GM12878 (cell line): ENCODE measurements around the gene ZNF304. TPM values are rescaled to one million over a fixed set of nuclear protein-coding genes. Genes with fewer than 3 reads are reported as not detected.

Experiments used
- ATAC-seq: fragments of 200-7000 bp; cut with Tn5 transposase; 3 replicates; pipeline ENCODE4 v1.9.1; 2020; ENCODE audit warnings: mild to moderate bottlenecking, moderate library complexity
- BruUV-seq: library from RNA; stranded (reverse); fragments of 400-500 nt; replicated peaks from 2 replicates; lab custom pipeline; 2021; lab: Mats Ljungman, UMichigan
- CTCF ChIA-PET: fragments of 300-600 bp; sonication (Branson Sonifier 250); formaldehyde crosslinking; extraction: SDS; loops from one replicate; lab custom pipeline; 2021; ENCODE audit warnings: inconsistent platforms; lab: Yijun Ruan, JAX
- POLR2A ChIA-PET: fragments of 350-600 bp; formaldehyde crosslinking; extraction: SDS; loops from one replicate; lab custom pipeline; 2021; ENCODE audit warnings: inconsistent platforms; lab: Charles Lee
- RAD21 ChIA-PET: fragments of 300-600 bp; sonication (Branson Sonifier 250); formaldehyde crosslinking; loops from one replicate; lab custom pipeline; 2023; ENCODE audit warnings: antibody characterized with exemption; ENCODE audit not compliant: unreplicated experiment; lab: Charles Lee
- SMC1A ChIA-PET: fragments of 300-600 bp; sonication (Branson Sonifier 250); formaldehyde crosslinking; loops from one replicate; lab custom pipeline; 2023; ENCODE audit not compliant: unreplicated experiment, uncharacterized antibody; lab: Charles Lee
- DNase-seq: peaks from one replicate; pipeline ENCODE4 v3.0.0-alpha.2; 2011; ENCODE audit warnings: low read depth, low spot score
- FAIRE-seq: peaks from 3 replicates; lab custom pipeline; 2011; peaks lifted over from hg19 to GRCh38; lab: Jason Lieb, UNC
- H2AFZ ChIP-seq: 2 replicates; pipeline ENCODE4 v1.6.0; 2011; ENCODE audit warnings: low read depth, low read length, control low read depth; ENCODE audit not compliant: control insufficient read depth
- H3K27ac ChIP-seq: 2 replicates; pipeline ENCODE4 v1.5.1; 2011; ENCODE audit warnings: control low read depth; ENCODE audit not compliant: control insufficient read depth, insufficient read depth
- H3K27me3 ChIP-seq, 2 experiments: replicated peaks in 1 of 2; 2 replicates each; pipeline versions ENCODE4 v1.6.0 to v1.6.1; 2011; ENCODE audit warnings: low read length in 1 of 2; ENCODE audit not compliant: control insufficient read depth in 2 of 2, insufficient read depth in 2 of 2
- H3K36me3 ChIP-seq, 2 experiments: 2 replicates each; pipeline ENCODE4 v1.5.1; 2011; ENCODE audit warnings: low read length in 1 of 2; ENCODE audit not compliant: control insufficient read depth in 2 of 2, insufficient read depth in 2 of 2
- H3K4me1 ChIP-seq: 2 replicates; pipeline ENCODE4 v1.6.1; 2011; ENCODE audit warnings: mild to moderate bottlenecking, low read length, moderate library complexity, mixed read lengths; ENCODE audit not compliant: control insufficient read depth, insufficient read depth
- H3K4me2 ChIP-seq: 2 replicates; pipeline ENCODE4 v1.6.0; 2011; ENCODE audit warnings: control low read depth; ENCODE audit not compliant: control insufficient read depth, insufficient read depth
- H3K4me3 ChIP-seq: fragments of 200-600 bp; sonication (generic); 2 replicates; pipeline ENCODE4 v1.5.1; 2016
- H3K79me2 ChIP-seq: 2 replicates; pipeline ENCODE4 v1.6.0; 2011; ENCODE audit warnings: low read length; ENCODE audit not compliant: control insufficient read depth, insufficient read depth
- H3K9ac ChIP-seq: 2 replicates; pipeline ENCODE4 v1.8.0; 2011; ENCODE audit warnings: low read length, control low read depth, mixed read lengths; ENCODE audit not compliant: control insufficient read depth, insufficient read depth
- H3K9me3 ChIP-seq: replicated peaks from 3 replicates; pipeline ENCODE4 v1.5.1; 2011; ENCODE audit warnings: mild to moderate bottlenecking, low read length; ENCODE audit not compliant: control insufficient read depth, insufficient read depth
- H4K20me1 ChIP-seq: 2 replicates; pipeline ENCODE4 v1.6.0; 2011; ENCODE audit not compliant: control insufficient read depth, insufficient read depth
- ATF2 ChIP-seq: IDR thresholded peaks from 2 replicates; pipeline ENCODE4 v1.6.1; 2012; ENCODE audit warnings: low read length, inconsistent platforms
- BHLHE40 ChIP-seq, 2 experiments: fragments of 450-650 bp in 1 of 2; IDR thresholded peaks; 2 replicates each; pipeline ENCODE4 v1.6.1; 2011 to 2017; ENCODE audit warnings: low read depth in 2 of 2, borderline replicate concordance in 1 of 2, improper control_type of control experiment in 1 of 2, low read length in 1 of 2, mild to moderate bottlenecking in 1 of 2
- BMI1 ChIP-seq: fragments of 450-650 bp; IDR thresholded peaks from 2 replicates; pipeline ENCODE4 v1.6.1; 2016; ENCODE audit warnings: mild to moderate bottlenecking, moderate library complexity, borderline replicate concordance
- CBX3 ChIP-seq: fragments of 200-600 bp; sonication (generic); IDR thresholded peaks from 2 replicates; pipeline ENCODE4 v1.6.1; 2016; ENCODE audit warnings: low read depth, borderline replicate concordance
- CBX5 ChIP-seq: sonication (generic); IDR thresholded peaks from 2 replicates; pipeline ENCODE4 v1.6.1; 2016; ENCODE audit warnings: low read depth, moderate library complexity, mild to moderate bottlenecking, inconsistent platforms
- CEBPZ ChIP-seq: fragments of 150-350 bp; IDR thresholded peaks from 2 replicates; pipeline ENCODE4 v1.6.1; 2016; ENCODE audit warnings: low read depth, low read length
- EGR1 ChIP-seq, 2 experiments: IDR thresholded peaks; 1 replicate in 1 of 2; 2 replicates in 1 of 2; pipeline ENCODE4 v1.6.1; 2011 to 2012; ENCODE audit warnings: low read depth in 2 of 2, low read length in 2 of 2, borderline replicate concordance in 1 of 2, mild to moderate bottlenecking in 1 of 2, moderate library complexity in 1 of 2
- ELK1 ChIP-seq: IDR thresholded peaks from 2 replicates; pipeline ENCODE4 v1.6.1; 2012; ENCODE audit warnings: low read depth, low read length, improper control_type of control experiment
- FOXK2 ChIP-seq: fragments of 450-650 bp; IDR thresholded peaks from 2 replicates; pipeline ENCODE4 v1.6.1; 2017; ENCODE audit warnings: mild to moderate bottlenecking, moderate library complexity
- HDAC6 ChIP-seq: fragments of 200-600 bp; sonication (generic); IDR thresholded peaks from one replicate; pipeline ENCODE4 v1.8.0; 2017; ENCODE audit warnings: antibody characterized with exemption; ENCODE audit not compliant: unreplicated experiment
- NFXL1 ChIP-seq: fragments of 450-650 bp; IDR thresholded peaks from 2 replicates; pipeline ENCODE4 v1.6.1; 2017; ENCODE audit warnings: antibody characterized with exemption, mild to moderate bottlenecking, borderline replicate concordance
- SKIL ChIP-seq: fragments of 450-650 bp; IDR thresholded peaks from 2 replicates; pipeline ENCODE4 v1.6.1; 2017; ENCODE audit warnings: mild to moderate bottlenecking, low read depth, inconsistent platforms; ENCODE audit not compliant: poor library complexity, severe bottlenecking
- SMARCA5 ChIP-seq: fragments of 450-650 bp; IDR thresholded peaks from 2 replicates; pipeline ENCODE4 v1.6.1; 2017; ENCODE audit warnings: mild to moderate bottlenecking
- STAT1 ChIP-seq: fragments of 450-650 bp; conservative IDR thresholded peaks from 2 replicates; pipeline ENCODE4 v1.6.1; 2014; ENCODE audit warnings: antibody characterized with exemption, mild to moderate bottlenecking
- TARDBP ChIP-seq: IDR thresholded peaks from 2 replicates; pipeline ENCODE4 v1.6.1; 2016; ENCODE audit warnings: borderline replicate concordance
- WGBS: methylation state at CpG from one replicate; pipeline ENCODE4 v1.1.6; 2016; ENCODE audit warnings: low lambda C conversion rate; ENCODE audit not compliant: insufficient replicate concordance, insufficient coverage; ENCODE audit errors: missing lambda C conversion rate; 5-methylcytosine and 5-hydroxymethylcytosine counted together
- in situ Hi-C: fragments of 300-500 bp; cut with MboI; formaldehyde crosslinking; loops from 9 replicates; pipeline ENCODE4 v1.14.3; 2018; ENCODE audit warnings: mixed read lengths
- intact Hi-C: fragments of 100-400 bp; cut with micrococcal nuclease; formaldehyde crosslinking; loops from one replicate; pipeline ENCODE4 v1.14.2; 2022; ENCODE audit not compliant: unreplicated experiment
- polyA plus RNA-seq, 11 experiments: library from polyadenylated mRNA; depleted of rRNA in 4 of 11; unstranded in 6 of 11; stranded (reverse) in 5 of 11; fragments of >200 nt; fragmentation: Nextera tagmentation in 4 of 11; fragmentation: Illumina TruSeq in 1 of 11; extraction: Ambion mirVana in 4 of 11; extraction: Trizol in 1 of 11; gene quantifications; 1 replicate in 1 of 11; 2 replicates in 10 of 11; pipeline versions ENCODE4 v1.2.1 to v1.2.3, GENCODE V29; 2011 to 2016; ENCODE audit warnings: inconsistent platforms in 2 of 11, missing spikeins in 2 of 11, low read depth in 1 of 11
- total RNA-seq, 4 experiments: library from RNA; depleted of rRNA in 3 of 4; stranded (reverse); fragments of >200 nt in 3 of 4; fragmentation: Illumina TruSeq in 1 of 4; extraction: Trizol in 1 of 4; gene quantifications; 2 replicates each; pipeline versions ENCODE4 v1.2.1 to v1.2.3, GENCODE V29; 2013 to 2021

ZNF304 gene
- total and polyA plus RNA-seq, 10 of the 15 experiments (the other 5 are each of a cell fraction or from before 2014, with no cell fraction given), result 1.1 to 11.6 (median 6.9) TPM

- FAIRE-seq (no peak), ATAC-seq (no peak), DNase-seq (no peak)
- H3K79me2 ChIP-seq, result peaks cover 5% of the 10 kb centered on the region
- ChIA-PET RAD21 (no interaction called here), SMC1A (no interaction called here), CTCF (no interaction called here), POLR2A (no interaction called here)
- no peak overlapping the region for H2AFZ ChIP-seq
- no peak overlapping the region for H3K27ac ChIP-seq
- BruUV-seq, result no TSS peak
- H3K9ac ChIP-seq, result no peak overlapping the region
- no peaks in the 10 kb centered on the region for H3K27me3 ChIP-seq
- no peaks in the 10 kb centered on the region for H4K20me1 ChIP-seq
- 100% methylated on average over 5 of the region's 5 CpGs for WGBS
- H3K4me2 ChIP-seq, result no peak overlapping the region
- H3K4me1 ChIP-seq, result peaks cover 2% of the 10 kb centered on the region; the same call in 1 of the 2 replicates
- peaks cover 14 to 26% of the 10 kb centered on the region in 2 experiments for H3K36me3 ChIP-seq
- peaks cover 14% of the 10 kb centered on the region for H3K9me3 ChIP-seq
- H3K4me3 ChIP-seq, result no peak overlapping the region
- in situ Hi-C loops, result no loop called here
- TF ChIP-seq EGR1 (IDR thresholded peaks at IDR 0.05; ENCODE audit: borderline replicate concordance in 1 of 2, low read depth in 2 of 2, low read length in 2 of 2) (no peak), SMARCA5 (no peak), CEBPZ (no peak), ELK1 (no peak), CBX5 (no peak), HDAC6 (no peak), BHLHE40 (IDR thresholded peaks at IDR 0.05; ENCODE audit: borderline replicate concordance in 1 of 2, low read depth in 2 of 2, low read length in 1 of 2) (no peak), BMI1 (no peak), CBX3 (no peak), FOXK2 (no peak), TARDBP (no peak), ATF2 (no peak), STAT1 (no peak), SKIL (no peak), NFXL1 (no peak)
- intact Hi-C loops, result no loop called here
Measured at GRCh38 chr19:57398868-57399267, 47.8 kb downstream of the ZNF304 start.
